ENCODE measurements around the gene PCBP2.

- no peak for TF ChIP-seq POLR2AphosphoS5 (IDR thresholded peaks at IDR 0.05; ENCODE audit: low read depth, low read length)
- TF ChIP-seq FOXP2 (optimal IDR thresholded peaks at IDR 0.05; ENCODE audit: borderline replicate concordance, extremely low read depth, extremely low read length, insufficient read depth), result no peak
- TF ChIP-seq SIN3A (IDR thresholded peaks at IDR 0.05; ENCODE audit: borderline replicate concordance, insufficient read depth, low read length), result no peak
These were observed 32.1 kb upstream of the PCBP2 start for GRCh38 chr12:53419756-53420155.
